GM18511 (cell line): ENCODE measurements around the gene INS.

Experiments
- ATAC-seq: cut with Tn5 transposase; IDR thresholded peaks from one replicate; pipeline ENCODE4 v1.9.1; 2021; ENCODE audit warnings: mild to moderate bottlenecking, moderate library complexity; ENCODE audit not compliant: unreplicated experiment

The INS gene

GRCh38 chr11:2167141-2168045 is 6.4 kb upstream of the INS start:
- no peak for ATAC-seq

GRCh38 chr11:2166091-2166851 is 5.3 kb upstream of the INS start:
- ATAC-seq: no peak

- no peak for ATAC-seq
These were observed 4.6 kb upstream of the INS start for GRCh38 chr11:2165571-2165970.

- ATAC-seq: no peak
These were observed 4.0 kb upstream of the INS start for GRCh38 chr11:2164861-2165555.

- ATAC-seq: no peak
These were observed 3.1 kb upstream of the INS start for GRCh38 chr11:2164081-2164480.

- ATAC-seq: no peak
These were observed 2.5 kb upstream of the INS start for GRCh38 chr11:2163428-2163978.

- no peak for ATAC-seq
These were observed 1.2 kb downstream of the INS start for GRCh38 chr11:2159536-2160413.

- ATAC-seq: no peak
These were observed 2.0 kb downstream of the INS start for GRCh38 chr11:2158966-2159365.

- ATAC-seq: no peak
These were observed 2.7 kb downstream of the INS start for GRCh38 chr11:2158296-2158737.

- ATAC-seq: no peak
These were observed 3.5 kb downstream of the INS start for GRCh38 chr11:2157294-2158040.

- ATAC-seq: no peak
These were observed 4.4 kb downstream of the INS start for GRCh38 chr11:2156416-2157182.

GRCh38 chr11:2155511-2155910 is 5.5 kb downstream of the INS start:
- ATAC-seq: no peak

- no peak for ATAC-seq
These were observed 6.1 kb downstream of the INS start for GRCh38 chr11:2154889-2155288.

GRCh38 chr11:2154195-2154585 is 6.8 kb downstream of the INS start:
- ATAC-seq: no peak

GRCh38 chr11:2153581-2154194 is 7.3 kb downstream of the INS start:
- ATAC-seq: no peak

GRCh38 chr11:2151500-2152257 is 9.3 kb downstream of the INS start:
- no peak for ATAC-seq
